AG04449 (cell line): ENCODE measurements around the gene LINGO3.

Experiments
- CTCF ChIA-PET: fragments of 350-600 bp; formaldehyde crosslinking; extraction: SDS; loops from one replicate; lab custom pipeline; 2021; ENCODE audit warnings: antibody characterized with exemption; lab: Yijun Ruan, JAX
- POLR2A ChIA-PET: fragments of 400-600, 350-600 bp; formaldehyde crosslinking; extraction: SDS; loops from one replicate; lab custom pipeline; 2020; ENCODE audit warnings: antibody characterized with exemption, inconsistent platforms; lab: Yijun Ruan, JAX
- DNase-seq: peaks from one replicate; pipeline ENCODE4 v3.0.0-alpha.2; 2010; ENCODE audit warnings: low read depth, low spot score
- H3K4me3 ChIP-seq: 2 replicates; pipeline ENCODE4 v1.5.1; 2011; ENCODE audit warnings: low read depth, mild to moderate bottlenecking, control low read depth, low read length
- CTCF ChIP-seq: IDR thresholded peaks from one replicate; pipeline ENCODE4 v1.5.1; 2011; ENCODE audit warnings: mild to moderate bottlenecking, moderate library complexity, low read length, control low read depth, inconsistent platforms; ENCODE audit not compliant: insufficient read depth; ENCODE audit errors: missing control alignments

LINGO3 gene

GRCh38 chr19:2289714-2290435, 18.1 kb downstream of the LINGO3 start:
- CTCF ChIA-PET, result interaction anchor here (1.9 to 3.0 kb wide), 2 partner anchors 15 to 134 kb away, joined by 5 to 14 read pairs; no protein-coding TSS in a partner anchor
- no peak overlapping the region; the same call in 1 of the 2 replicates for H3K4me3 ChIP-seq
- POLR2A ChIA-PET, result interaction anchor here (1.4 kb wide), 1 partner anchor 12 kb away, joined by 5 read pairs; no protein-coding TSS in a partner anchor
- no peak for TF ChIP-seq CTCF
- DNase-seq, result no peak

GRCh38 chr19:2288818-2289713, 18.9 kb downstream of the LINGO3 start:
- ChIA-PET CTCF (interaction anchor here (1.1 to 3.0 kb wide), 3 partner anchors 9 to 133 kb away, joined by 4 to 14 read pairs (median 5); no protein-coding TSS in a partner anchor), POLR2A (interaction anchor here (0.7 to 1.4 kb wide), 2 partner anchors 11 to 234 kb away, joined by 3 to 5 read pairs; no protein-coding TSS in a partner anchor)
- H3K4me3 ChIP-seq, result no peak overlapping the region
- no peak for DNase-seq
- TF ChIP-seq CTCF, result no peak

GRCh38 chr19:2288338-2288817, 19.6 kb downstream of the LINGO3 start:
- TF ChIP-seq CTCF, result no peak
- POLR2A ChIA-PET, result interaction anchor here (0.7 to 1.4 kb wide), 2 partner anchors 10 to 235 kb away, joined by 3 to 5 read pairs; no protein-coding TSS in a partner anchor
- no peak for DNase-seq
- CTCF ChIA-PET, result interaction anchor here (1.1 to 3.0 kb wide), 5 partner anchors 10 to 133 kb away, joined by 3 to 14 read pairs (median 4); no protein-coding TSS in a partner anchor
- H3K4me3 ChIP-seq, result no peak overlapping the region

- DNase-seq, result no peak
- ChIA-PET POLR2A (interaction anchor here (1.1 kb wide), 1 partner anchor 12 kb away, joined by 9 read pairs; no protein-coding TSS in a partner anchor), CTCF (interaction anchor here (1.1 to 3.0 kb wide), 5 partner anchors 13 to 132 kb away, joined by 3 to 14 read pairs (median 4); no protein-coding TSS in a partner anchor)
- no peak overlapping the region for H3K4me3 ChIP-seq
- no peak for TF ChIP-seq CTCF
These were observed 20.2 kb downstream of the LINGO3 start for GRCh38 chr19:2287585-2288337.

GRCh38 chr19:2286402-2287140, 21.4 kb downstream of the LINGO3 start:
- no peak for TF ChIP-seq CTCF
- CTCF ChIA-PET, result interaction anchor here (1.3 to 3.0 kb wide), 3 partner anchors 12 to 16 kb away, joined by 3 to 14 read pairs (median 4); no protein-coding TSS in a partner anchor
- H3K4me3 ChIP-seq, result no peak overlapping the region
- no peak for DNase-seq
- POLR2A ChIA-PET, result interaction anchor here (1.1 kb wide), 1 partner anchor 11 kb away, joined by 9 read pairs; no protein-coding TSS in a partner anchor
